Glutamatergic neuron (in vitro differentiated cells): ENCODE measurements around the gene MYO5B. TPM values are rescaled to one million over a fixed set of nuclear protein-coding genes. Genes with fewer than 3 reads are reported as not detected.

Experiments used
- DNase-seq: peaks from one replicate; pipeline ENCODE4 v3.0.0; 2022
- H3K27ac Mint-ChIP-seq: one replicate; pipeline ENCODE4 v1.8.0; 2020; ENCODE audit warnings: mild to moderate bottlenecking, mixed read lengths, inconsistent platforms; ENCODE audit not compliant: unreplicated experiment
- H3K27me3 Mint-ChIP-seq: one replicate; pipeline ENCODE4 v1.8.0; 2020; ENCODE audit warnings: mild to moderate bottlenecking, moderate library complexity, mixed read lengths, inconsistent platforms; ENCODE audit not compliant: unreplicated experiment
- H3K36me3 Mint-ChIP-seq: one replicate; pipeline ENCODE4 v1.8.0; 2020; ENCODE audit warnings: mild to moderate bottlenecking, mixed read lengths, inconsistent platforms; ENCODE audit not compliant: unreplicated experiment
- H3K4me1 Mint-ChIP-seq: one replicate; pipeline ENCODE4 v1.8.0; 2020; ENCODE audit warnings: mild to moderate bottlenecking, low read depth, mixed read lengths, inconsistent platforms; ENCODE audit not compliant: unreplicated experiment
- H3K4me3 Mint-ChIP-seq: one replicate; pipeline ENCODE4 v1.8.0; 2020; ENCODE audit warnings: mild to moderate bottlenecking, mixed read lengths, inconsistent platforms; ENCODE audit not compliant: unreplicated experiment
- H3K9me3 Mint-ChIP-seq: one replicate; pipeline ENCODE4 v1.8.0; 2020; ENCODE audit warnings: mild to moderate bottlenecking, moderate library complexity, mixed read lengths, inconsistent platforms; ENCODE audit not compliant: unreplicated experiment
- CTCF ChIP-seq: fragments of 200-600 bp; sonication (generic); IDR thresholded peaks from one replicate; pipeline ENCODE4 v1.5.0; 2021; ENCODE audit not compliant: partially characterized antibody, unreplicated experiment
- total RNA-seq: library from RNA; stranded (reverse); fragmentation: NEBNext Ultra II Directional; extraction: Animal tissue kit (Norgen Biotek cat#: 25700); gene quantifications from one replicate; pipeline ENCODE4 v1.2.1, GENCODE V29; 2021; ENCODE audit not compliant: unreplicated experiment

MYO5B gene
- total RNA-seq, 1 donor from 2014 or later: 2.7 TPM

DNA sequence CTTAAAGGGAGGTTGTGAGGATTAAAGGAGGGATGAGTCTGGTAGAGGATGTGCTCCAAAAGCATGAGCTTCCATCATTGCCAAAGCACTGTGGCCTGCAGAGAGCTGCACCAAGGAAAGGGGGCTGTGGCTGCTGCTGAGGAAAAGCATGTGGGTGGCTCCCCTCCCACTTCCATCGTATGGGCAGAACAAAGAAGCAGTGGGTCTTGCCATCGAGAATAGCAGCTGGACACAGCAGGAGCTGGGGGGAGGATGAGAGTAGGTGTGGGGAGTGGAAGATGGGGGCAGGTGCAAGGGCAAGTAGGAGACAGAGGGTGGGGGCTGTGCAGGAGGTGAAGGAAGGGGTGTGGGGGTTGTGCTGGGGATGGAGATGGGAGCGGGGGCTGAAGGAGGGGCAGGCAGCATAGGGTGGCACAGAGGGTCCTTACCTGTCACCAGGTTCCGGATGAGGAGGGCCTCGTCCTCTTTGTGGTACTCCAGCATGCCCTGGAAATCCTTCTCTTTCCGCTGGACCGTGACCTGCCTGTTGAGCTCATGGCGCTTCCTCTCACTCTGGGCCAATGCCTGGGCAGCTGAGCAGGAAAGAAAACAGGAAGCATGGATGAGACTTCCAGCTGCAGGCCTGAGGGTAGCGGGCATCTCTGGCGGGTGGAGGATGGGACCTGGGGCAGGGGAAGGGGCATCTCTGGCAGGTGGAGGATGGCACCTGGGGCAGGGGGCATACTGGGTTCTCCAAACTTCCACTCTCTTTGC lies 348.1 kb downstream of the MYO5B start:
- Mint-ChIP-seq H3K4me3 (no peak overlapping the region), H3K27me3 (peaks cover 2% of the 10 kb centered on the region), H3K27ac (no peak overlapping the region), H3K36me3 (no peaks in the 10 kb centered on the region), H3K4me1 (peaks cover 21% of the 10 kb centered on the region), H3K9me3 (peaks cover 14% of the 10 kb centered on the region)
- no peak for TF ChIP-seq CTCF
- no peak for DNase-seq

DNA sequence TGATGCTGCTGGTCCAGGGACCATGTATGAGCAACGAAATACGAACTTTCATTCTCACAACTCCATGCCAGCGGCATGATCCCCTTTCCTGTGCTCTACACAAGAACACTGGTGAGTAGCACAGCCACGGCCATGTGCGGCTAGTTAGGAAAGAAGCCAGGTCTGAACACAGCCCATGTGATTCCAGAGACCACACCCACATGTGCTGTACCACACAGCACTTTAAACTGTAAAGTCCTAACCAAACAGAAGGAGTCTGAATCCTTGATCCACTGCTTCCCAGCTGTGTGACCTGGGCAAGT lies 348.6 kb downstream of the MYO5B start:
- Mint-ChIP-seq H3K27me3 (peaks cover 2% of the 10 kb centered on the region), H3K4me3 (no peak overlapping the region), H3K4me1 (peaks cover 24% of the 10 kb centered on the region), H3K9me3 (peaks cover 14% of the 10 kb centered on the region), H3K27ac (no peak overlapping the region), H3K36me3 (no peaks in the 10 kb centered on the region)
- TF ChIP-seq CTCF: no peak
- no peak for DNase-seq

DNA sequence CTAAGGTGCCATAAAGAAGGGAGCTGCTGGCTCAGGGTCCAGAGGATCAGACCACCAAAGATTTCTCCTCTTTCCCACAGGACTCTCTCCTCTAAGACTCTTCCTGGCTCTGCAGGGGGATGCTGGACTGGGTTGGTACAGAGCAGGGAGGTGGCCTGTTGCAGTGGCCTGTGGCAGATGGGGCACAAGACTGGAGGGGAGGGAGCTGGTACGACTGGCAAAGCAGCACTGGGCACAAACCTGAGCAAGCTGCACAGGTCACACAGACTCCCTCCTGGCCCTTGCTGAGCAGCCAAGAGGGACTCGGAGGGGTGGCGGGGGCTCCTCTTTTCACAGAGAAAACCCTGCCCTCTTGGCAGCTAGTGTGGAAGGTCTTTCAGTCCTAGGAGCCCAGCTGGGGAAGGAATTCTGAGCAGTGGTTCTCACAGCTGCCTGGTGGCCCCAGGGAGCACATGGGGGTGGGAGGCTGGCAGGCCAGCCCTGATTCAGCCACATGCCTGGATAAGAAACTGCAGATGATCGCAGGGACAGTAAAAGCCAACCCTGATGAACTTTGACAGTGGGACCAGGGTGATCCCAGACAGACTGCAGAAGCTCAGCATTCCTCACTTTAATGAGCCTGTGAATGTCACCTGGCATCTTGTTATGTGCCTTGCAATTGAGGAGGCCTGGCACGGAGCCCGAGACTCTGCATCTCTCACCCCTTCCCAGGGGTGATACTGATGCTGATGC lies 349.2 kb downstream of the MYO5B start:
- Mint-ChIP-seq H3K27me3 (peaks cover 2% of the 10 kb centered on the region), H3K36me3 (no peaks in the 10 kb centered on the region), H3K4me3 (no peak overlapping the region), H3K9me3 (peaks cover 14% of the 10 kb centered on the region), H3K4me1 (peaks cover 24% of the 10 kb centered on the region), H3K27ac (peak overlapping the region; percentile 33)
- no peak for TF ChIP-seq CTCF
- DNase-seq: no peak

GRCh38 chr18:49844903-49845302 lies 350.0 kb downstream of the MYO5B start:
- Mint-ChIP-seq H3K9me3 (peaks cover 14% of the 10 kb centered on the region), H3K27me3 (peaks cover 2% of the 10 kb centered on the region), H3K27ac (no peak overlapping the region), H3K4me1 (peaks cover 22% of the 10 kb centered on the region), H3K4me3 (peak overlapping the region; percentile 16), H3K36me3 (no peaks in the 10 kb centered on the region)
- no peak for DNase-seq
- TF ChIP-seq CTCF: no peak

DNA sequence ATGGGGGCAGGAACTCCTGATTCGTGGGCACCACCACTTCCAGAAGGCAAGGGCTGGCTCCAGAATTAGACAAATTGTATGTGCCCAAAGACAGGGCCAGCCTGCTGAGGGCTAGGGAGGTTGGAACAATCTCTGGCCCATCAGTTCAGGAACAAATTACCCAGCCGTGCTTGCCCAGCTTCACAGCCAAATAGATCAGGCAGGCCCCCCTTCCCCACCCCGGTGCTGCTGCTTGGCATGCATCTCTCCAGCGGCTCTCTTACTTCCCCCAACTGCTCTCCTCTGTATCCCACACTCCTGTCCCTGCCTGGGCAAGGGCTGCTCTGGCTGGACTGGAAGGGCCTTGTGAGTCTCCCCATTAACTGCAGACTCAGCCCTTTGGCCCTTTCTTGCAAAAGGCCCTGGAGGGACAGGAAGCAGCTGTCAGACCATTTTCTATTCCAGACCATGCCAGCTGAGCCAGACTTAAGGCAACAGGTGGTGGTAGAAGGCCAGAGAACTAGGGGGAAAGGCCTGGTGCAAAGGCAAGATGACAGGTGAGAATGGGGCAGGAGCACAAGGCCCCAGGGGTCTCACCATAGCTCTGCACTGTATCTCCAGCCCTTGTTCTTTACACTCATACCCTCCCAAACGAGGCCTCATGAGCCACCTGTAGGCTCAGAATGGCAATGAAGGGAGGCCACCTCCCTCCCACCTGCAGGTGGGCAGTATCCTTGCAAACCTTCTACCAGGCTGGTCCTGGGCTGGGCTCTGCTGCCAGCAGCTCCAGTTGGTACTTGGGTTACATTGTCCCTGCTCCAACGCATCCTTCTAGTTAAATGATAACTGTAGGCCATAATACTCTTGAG lies 350.9 kb downstream of the MYO5B start:
- no peaks in the 10 kb centered on the region for H3K36me3 Mint-ChIP-seq
- H3K4me1 Mint-ChIP-seq: peaks cover 20% of the 10 kb centered on the region
- H3K27ac Mint-ChIP-seq: no peak overlapping the region
- DNase-seq: no peak
- TF ChIP-seq CTCF: no peak
- no peak overlapping the region for H3K4me3 Mint-ChIP-seq
- H3K27me3 Mint-ChIP-seq: peaks cover 2% of the 10 kb centered on the region
- peaks cover 14% of the 10 kb centered on the region for H3K9me3 Mint-ChIP-seq
